C4-2B (cell line): ENCODE measurements around the gene HRAS.

Experiments used
- CTCF ChIP-seq: fragments of 450-650 bp; conservative IDR thresholded peaks from 2 replicates; pipeline ENCODE4 v1.5.1; 2017; ENCODE audit warnings: mild to moderate bottlenecking
- ZFX ChIP-seq: fragments of 450-650 bp; IDR thresholded peaks from 2 replicates; pipeline ENCODE4 v1.6.1; 2017

- no peak for TF ChIP-seq CTCF
- TF ChIP-seq ZFX = no peak
Measured at GRCh38 chr11:494761-495536, 40.4 kb downstream of the HRAS start.
